Brain pericyte (primary cell): Measurements from ENCODE around the gene MAPT.
"Not testable (repeated sequence)": the region's sequence is repeated elsewhere in the genome, so short reads cannot be mapped to it uniquely, and the experiment has no call there.

Experiments used
- DNase-seq: peaks from one replicate; pipeline ENCODE4 v3.0.0-alpha.2; 2012; ENCODE audit warnings: low read depth, low spot score

MAPT gene

DNA sequence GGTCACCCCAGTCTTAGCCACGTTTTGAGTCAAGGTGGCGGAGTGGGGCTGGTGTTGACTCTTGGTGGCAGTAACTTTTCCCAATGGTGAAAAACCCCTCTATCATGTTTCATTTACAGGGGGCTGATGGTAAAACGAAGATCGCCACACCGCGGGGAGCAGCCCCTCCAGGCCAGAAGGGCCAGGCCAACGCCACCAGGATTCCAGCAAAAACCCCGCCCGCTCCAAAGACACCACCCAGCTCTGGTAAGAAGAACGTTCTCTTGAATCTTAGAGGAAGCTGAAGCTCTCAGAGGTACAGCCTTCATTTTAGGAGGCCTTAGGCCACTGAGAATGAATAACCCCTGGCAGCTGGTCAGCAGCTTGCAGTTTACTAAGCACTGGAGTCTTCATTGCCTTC lies 97.0 kb downstream of the MAPT start:
- no peak for DNase-seq

DNA sequence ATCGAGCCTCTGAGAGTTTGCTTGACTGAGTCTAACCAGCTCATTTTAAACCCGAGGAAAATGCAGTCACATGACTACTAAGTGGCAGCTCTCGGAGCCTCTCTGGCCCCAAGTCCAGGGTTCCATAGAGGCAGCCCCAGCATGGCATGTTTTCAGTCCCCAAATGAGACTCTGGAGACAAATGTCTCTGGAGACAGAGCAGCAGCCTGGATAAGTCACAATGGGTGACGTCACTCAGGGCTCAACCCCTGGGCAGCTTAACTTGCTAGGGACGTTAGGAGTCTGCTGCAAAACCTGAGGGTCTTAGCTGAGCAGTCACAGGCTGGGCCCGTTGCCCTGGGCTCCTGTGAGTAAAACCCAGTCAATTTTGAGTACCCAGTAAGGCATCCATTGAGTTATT lies 97.8 kb downstream of the MAPT start:
- DNase-seq, result no peak

DNA sequence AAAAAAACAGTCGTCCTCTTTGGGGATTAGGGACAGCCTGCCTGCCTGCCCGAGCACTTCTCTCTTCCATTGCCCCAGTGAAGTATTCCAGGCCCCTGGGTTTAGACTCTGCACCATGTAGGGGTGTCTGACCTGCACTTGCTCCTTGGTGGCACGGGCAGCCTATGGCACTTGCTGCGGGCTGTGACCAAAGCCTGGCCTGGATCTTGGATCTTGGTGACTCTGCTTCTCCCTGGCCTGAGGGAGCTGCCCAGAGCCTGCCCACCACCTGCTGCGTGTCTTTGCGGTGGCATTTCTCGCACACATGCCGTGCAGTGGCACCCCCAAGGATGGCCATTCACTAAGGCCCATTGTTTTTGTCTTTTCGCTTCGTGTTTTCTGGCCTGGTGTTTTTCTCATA lies 98.5 kb downstream of the MAPT start:
- DNase-seq, result no peak

DNA sequence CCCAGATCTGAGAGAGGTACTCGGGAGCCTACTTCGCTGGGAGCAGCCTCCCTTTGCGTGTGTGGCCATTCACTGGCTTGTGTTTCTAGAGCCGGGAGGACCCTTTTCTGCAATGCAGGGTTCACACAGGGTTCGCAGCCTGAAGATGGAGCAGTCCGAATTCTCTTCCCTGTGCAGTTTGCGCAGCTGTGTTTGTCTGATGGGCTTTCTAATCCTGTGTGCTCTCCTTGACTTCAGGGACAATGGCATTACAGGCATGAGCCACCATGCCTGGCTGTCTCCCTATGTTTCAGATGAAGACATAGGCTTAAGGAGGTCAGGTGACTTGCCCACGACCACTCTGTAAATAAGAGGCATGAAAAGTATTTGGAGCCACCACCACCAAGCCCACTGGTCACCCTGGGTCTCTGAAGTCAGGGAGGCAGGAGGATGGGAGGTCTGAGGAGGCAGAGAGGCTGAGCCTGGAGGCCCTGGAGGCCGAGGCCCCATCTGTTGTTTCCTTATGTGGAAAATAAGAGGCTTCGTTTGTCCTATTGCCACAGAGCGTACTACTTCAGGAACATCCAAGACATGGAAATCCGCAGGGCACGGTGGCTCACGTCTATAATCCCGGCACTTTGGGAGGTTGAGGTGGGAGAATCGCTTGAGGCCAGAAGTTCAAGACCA lies 99.7 kb downstream of the MAPT start:
- DNase-seq, result no peak

DNA sequence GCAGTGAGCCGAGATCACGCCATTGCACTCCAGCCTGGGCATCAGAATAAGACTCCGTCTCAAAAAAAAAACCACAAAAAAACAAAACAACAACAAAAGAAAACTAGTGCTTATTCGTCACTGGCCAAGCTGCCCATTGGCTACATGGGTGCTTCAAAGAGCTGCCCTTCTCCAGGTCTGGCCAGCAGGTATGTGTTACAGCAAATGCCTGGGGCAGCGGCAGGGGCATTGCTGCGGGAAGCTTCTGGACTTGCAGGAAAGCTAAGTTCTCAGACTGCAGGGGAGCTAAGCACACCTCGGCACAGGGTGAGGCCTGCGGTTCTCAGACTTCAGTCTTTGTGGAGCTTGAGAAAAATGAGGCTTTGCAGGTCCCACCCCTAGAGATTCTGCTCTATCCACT lies 100.6 kb downstream of the MAPT start:
- DNase-seq, result no peak

DNA sequence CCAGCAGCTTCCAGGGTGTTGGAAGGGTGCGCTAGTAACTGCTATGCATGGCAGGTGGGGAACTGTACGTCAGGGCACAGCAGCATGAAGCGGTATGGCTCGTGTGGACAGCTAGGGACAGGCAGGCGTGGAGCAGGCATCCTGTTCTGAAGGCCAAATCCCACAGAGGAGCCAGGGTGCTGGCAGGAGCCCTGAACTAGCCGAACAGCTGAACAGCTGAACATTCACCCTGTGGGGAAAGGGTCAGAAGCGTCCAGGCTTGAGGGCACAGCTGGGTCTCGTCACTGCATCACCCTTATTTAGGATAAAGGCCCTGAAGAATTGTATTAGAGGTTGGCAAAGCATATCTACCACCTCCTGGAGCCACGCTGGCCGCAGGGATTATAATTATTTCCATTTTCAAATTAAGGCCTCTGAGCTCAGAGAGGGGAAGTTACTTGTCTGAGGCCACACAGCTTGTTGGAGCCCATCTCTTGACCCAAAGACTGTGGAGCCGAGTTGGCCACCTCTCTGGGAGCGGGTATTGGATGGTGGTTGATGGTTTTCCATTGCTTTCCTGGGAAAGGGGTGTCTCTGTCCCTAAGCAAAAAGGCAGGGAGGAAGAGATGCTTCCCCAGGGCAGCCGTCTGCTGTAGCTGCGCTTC lies 101.4 kb downstream of the MAPT start:
- no peak for DNase-seq

DNA sequence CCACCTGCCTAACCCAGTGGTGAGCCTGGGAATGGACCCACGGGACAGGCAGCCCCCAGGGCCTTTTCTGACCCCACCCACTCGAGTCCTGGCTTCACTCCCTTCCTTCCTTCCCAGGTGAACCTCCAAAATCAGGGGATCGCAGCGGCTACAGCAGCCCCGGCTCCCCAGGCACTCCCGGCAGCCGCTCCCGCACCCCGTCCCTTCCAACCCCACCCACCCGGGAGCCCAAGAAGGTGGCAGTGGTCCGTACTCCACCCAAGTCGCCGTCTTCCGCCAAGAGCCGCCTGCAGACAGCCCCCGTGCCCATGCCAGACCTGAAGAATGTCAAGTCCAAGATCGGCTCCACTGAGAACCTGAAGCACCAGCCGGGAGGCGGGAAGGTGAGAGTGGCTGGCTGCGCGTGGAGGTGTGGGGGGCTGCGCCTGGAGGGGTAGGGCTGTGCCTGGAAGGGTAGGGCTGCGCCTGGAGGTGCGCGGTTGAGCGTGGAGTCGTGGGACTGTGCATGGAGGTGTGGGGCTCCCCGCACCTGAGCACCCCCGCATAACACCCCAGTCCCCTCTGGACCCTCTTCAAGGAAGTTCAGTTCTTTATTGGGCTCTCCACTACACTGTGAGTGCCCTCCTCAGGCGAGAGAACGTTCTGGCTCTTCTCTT lies 102.1 kb downstream of the MAPT start:
- no peak for DNase-seq

DNA sequence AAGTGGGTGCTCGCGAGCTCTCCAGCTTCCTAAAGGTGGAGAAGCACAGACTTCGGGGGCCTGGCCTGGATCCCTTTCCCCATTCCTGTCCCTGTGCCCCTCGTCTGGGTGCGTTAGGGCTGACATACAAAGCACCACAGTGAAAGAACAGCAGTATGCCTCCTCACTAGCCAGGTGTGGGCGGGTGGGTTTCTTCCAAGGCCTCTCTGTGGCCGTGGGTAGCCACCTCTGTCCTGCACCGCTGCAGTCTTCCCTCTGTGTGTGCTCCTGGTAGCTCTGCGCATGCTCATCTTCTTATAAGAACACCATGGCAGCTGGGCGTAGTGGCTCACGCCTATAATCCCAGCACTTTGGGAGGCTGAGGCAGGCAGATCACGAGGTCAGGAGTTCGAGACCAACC lies 102.8 kb downstream of the MAPT start:
- no peak for DNase-seq

DNA sequence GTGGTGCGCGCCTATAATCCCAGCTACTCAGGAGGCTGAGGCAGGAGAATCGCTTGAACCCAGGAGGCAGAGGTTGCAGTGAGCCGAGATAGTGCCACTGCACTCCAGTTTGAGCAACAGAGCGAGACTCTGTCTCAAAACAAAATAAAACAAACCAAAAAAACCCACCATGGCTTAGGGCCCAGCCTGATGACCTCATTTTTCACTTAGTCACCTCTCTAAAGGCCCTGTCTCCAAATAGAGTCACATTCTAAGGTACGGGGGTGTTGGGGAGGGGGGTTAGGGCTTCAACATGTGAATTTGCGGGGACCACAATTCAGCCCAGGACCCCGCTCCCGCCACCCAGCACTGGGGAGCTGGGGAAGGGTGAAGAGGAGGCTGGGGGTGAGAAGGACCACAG lies 103.3 kb downstream of the MAPT start:
- DNase-seq, result no peak

DNA sequence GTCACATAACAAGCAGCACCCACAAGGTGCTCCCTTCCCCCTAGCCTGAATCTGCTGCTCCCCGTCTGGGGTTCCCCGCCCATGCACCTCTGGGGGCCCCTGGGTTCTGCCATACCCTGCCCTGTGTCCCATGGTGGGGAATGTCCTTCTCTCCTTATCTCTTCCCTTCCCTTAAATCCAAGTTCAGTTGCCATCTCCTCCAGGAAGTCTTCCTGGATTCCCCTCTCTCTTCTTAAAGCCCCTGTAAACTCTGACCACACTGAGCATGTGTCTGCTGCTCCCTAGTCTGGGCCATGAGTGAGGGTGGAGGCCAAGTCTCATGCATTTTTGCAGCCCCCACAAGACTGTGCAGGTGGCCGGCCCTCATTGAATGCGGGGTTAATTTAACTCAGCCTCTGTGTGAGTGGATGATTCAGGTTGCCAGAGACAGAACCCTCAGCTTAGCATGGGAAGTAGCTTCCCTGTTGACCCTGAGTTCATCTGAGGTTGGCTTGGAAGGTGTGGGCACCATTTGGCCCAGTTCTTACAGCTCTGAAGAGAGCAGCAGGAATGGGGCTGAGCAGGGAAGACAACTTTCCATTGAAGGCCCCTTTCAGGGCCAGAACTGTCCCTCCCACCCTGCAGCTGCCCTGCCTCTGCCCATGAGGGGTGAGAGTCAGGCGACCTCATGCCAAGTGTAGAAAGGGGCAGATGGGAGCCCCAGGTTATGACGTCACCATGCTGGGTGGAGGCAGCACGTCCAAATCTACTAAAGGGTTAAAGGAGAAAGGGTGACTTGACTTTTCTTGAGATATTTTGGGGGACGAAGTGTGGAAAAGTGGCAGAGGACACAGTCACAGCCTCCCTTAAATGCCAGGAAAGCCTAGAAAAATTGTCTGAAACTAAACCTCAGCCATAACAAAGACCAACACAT lies 104.9 kb downstream of the MAPT start, which contains the start of gene STH:
Gene STH (plus strand): TSS at position 264 of the 913 bp plus-strand sequence. CDS start 30 bp downstream, at position 294.
- no peak for DNase-seq

DNA sequence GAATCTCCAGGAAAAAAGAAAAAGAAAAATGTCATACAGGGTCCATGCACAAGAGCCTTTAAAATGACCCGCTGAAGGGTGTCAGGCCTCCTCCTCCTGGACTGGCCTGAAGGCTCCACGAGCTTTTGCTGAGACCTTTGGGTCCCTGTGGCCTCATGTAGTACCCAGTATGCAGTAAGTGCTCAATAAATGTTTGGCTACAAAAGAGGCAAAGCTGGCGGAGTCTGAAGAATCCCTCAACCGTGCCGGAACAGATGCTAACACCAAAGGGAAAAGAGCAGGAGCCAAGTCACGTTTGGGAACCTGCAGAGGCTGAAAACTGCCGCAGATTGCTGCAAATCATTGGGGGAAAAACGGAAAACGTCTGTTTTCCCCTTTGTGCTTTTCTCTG lies 105.5 kb downstream of the MAPT start:
- DNase-seq, result no peak

DNA sequence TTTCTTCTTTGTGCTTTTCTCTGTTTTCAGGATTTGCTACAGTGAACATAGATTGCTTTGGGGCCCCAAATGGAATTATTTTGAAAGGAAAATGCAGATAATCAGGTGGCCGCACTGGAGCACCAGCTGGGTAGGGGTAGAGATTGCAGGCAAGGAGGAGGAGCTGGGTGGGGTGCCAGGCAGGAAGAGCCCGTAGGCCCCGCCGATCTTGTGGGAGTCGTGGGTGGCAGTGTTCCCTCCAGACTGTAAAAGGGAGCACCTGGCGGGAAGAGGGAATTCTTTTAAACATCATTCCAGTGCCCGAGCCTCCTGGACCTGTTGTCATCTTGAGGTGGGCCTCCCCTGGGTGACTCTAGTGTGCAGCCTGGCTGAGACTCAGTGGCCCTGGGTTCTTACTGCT lies 105.9 kb downstream of the MAPT start:
- DNase-seq, result no peak

DNA sequence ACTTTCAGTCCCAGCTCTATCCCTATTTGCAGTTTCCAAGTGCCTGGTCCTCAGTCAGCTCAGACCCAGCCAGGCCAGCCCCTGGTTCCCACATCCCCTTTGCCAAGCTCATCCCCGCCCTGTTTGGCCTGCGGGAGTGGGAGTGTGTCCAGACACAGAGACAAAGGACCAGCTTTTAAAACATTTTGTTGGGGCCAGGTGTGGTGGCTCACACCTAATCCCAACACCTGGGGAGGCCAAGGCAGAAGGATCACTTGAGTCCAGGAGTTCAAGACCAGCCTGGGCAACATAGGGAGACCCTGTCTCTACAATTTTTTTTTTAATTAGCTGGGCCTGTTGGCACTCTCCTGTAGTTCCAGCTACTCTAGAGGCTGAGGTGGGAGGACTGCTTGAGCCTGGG lies 106.4 kb downstream of the MAPT start:
- no peak for DNase-seq

DNA sequence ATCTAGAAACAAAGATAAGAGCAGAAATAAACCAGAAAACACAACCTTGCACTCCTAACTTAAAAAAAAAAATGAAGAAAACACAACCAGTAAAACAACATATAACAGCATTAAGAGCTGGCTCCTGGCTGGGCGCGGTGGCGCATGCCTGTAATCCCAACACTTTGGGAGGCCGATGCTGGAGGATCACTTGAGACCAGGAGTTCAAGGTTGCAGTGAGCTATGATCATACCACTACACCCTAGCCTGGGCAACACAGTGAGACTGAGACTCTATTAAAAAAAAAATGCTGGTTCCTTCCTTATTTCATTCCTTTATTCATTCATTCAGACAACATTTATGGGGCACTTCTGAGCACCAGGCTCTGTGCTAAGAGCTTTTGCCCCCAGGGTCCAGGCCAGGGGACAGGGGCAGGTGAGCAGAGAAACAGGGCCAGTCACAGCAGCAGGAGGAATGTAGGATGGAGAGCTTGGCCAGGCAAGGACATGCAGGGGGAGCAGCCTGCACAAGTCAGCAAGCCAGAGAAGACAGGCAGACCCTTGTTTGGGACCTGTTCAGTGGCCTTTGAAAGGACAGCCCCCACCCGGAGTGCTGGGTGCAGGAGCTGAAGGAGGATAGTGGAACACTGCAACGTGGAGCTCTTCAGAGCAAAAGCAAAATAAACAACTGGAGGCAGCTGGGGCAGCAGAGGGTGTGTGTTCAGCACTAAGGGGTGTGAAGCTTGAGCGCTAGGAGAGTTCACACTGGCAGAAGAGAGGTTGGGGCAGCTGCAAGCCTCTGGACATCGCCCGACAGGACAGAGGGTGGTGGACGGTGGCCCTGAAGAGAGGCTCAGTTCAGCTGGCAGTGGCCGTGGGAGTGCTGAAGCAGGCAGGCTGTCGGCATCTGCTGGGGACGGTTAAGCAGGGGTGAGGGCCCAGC lies 107.3 kb downstream of the MAPT start:
- DNase-seq, result no peak

DNA sequence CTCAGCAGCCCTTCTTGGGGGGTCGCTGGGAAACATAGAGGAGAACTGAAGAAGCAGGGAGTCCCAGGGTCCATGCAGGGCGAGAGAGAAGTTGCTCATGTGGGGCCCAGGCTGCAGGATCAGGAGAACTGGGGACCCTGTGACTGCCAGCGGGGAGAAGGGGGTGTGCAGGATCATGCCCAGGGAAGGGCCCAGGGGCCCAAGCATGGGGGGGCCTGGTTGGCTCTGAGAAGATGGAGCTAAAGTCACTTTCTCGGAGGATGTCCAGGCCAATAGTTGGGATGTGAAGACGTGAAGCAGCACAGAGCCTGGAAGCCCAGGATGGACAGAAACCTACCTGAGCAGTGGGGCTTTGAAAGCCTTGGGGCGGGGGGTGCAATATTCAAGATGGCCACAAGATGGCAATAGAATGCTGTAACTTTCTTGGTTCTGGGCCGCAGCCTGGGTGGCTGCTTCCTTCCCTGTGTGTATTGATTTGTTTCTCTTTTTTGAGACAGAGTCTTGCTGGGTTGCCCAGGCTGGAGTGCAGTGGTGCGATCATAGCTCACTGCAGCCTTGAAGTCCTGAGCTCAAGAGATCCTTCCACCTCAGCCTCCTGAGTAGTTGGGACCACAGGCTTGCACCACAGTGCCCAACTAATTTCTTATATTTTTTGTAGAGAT lies 108.1 kb downstream of the MAPT start:
- DNase-seq, result peak; percentile 39

DNA sequence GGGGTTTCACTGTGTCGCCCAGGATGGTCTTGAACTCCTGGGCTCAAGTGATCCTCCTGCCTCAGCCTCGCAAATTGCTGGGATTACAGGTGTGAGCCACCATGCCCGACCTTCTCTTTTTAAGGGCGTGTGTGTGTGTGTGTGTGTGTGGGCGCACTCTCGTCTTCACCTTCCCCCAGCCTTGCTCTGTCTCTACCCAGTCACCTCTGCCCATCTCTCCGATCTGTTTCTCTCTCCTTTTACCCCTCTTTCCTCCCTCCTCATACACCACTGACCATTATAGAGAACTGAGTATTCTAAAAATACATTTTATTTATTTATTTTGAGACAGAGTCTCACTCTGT lies 108.6 kb downstream of the MAPT start:
- DNase-seq, result no peak

DNA sequence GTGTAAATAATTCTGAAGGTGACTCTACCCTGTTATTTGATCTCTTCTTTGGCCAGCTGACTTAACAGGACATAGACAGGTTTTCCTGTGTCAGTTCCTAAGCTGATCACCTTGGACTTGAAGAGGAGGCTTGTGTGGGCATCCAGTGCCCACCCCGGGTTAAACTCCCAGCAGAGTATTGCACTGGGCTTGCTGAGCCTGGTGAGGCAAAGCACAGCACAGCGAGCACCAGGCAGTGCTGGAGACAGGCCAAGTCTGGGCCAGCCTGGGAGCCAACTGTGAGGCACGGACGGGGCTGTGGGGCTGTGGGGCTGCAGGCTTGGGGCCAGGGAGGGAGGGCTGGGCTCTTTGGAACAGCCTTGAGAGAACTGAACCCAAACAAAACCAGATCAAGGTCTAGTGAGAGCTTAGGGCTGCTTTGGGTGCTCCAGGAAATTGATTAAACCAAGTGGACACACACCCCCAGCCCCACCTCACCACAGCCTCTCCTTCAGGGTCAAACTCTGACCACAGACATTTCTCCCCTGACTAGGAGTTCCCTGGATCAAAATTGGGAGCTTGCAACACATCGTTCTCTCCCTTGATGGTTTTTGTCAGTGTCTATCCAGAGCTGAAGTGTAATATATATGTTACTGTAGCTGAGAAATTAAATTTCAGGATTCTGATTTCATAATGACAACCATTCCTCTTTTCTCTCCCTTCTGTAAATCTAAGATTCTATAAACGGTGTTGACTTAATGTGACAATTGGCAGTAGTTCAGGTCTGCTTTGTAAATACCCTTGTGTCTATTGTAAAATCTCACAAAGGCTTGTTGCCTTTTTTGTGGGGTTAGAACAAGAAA lies 109.8 kb downstream of the MAPT start:
- no peak for DNase-seq

DNA sequence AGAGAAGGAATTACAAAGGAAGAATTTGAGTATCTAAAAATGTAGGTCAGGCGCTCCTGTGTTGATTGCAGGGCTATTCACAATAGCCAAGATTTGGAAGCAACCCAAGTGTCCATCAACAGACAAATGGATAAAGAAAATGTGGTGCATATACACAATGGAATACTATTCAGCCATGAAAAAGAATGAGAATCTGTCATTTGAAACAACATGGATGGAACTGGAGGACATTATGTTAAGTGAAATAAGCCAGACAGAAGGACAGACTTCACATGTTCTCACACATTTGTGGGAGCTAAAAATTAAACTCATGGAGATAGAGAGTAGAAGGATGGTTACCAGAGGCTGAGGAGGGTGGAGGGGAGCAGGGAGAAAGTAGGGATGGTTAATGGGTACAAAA lies 111.7 kb downstream of the MAPT start:
- DNase-seq, result not testable (repeated sequence)

DNA sequence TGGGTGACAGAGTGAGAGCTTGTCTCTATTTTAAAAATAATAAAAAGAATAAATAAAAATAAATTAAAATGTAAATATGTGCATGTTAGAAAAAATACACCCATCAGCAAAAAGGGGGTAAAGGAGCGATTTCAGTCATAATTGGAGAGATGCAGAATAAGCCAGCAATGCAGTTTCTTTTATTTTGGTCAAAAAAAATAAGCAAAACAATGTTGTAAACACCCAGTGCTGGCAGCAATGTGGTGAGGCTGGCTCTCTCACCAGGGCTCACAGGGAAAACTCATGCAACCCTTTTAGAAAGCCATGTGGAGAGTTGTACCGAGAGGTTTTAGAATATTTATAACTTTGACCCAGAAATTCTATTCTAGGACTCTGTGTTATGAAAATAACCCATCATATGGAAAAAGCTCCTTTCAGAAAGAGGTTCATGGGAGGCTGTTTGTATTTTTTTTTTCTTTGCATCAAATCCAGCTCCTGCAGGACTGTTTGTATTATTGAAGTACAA lies 113.2 kb downstream of the MAPT start:
- DNase-seq, result no peak
